K562 (cell line): ENCODE data around the gene STX1B. TPM values are rescaled to one million over a fixed set of nuclear protein-coding genes. Genes with fewer than 3 reads are reported as not detected.

Experiments
- ATAC-seq: fragments of 200-7000 bp; cut with Tn5 transposase; 3 replicates; pipeline ENCODE4 v1.9.1; 2020; ENCODE audit warnings: moderate library complexity
- BruUV-seq: library from RNA; stranded (reverse); fragments of 400-500 nt; replicated peaks from 2 replicates; lab custom pipeline; 2021; lab: Mats Ljungman, UMichigan
- CTCF ChIA-PET: fragments of 300-600 bp; formaldehyde crosslinking; extraction: SDS; loops from one replicate; lab custom pipeline; 2021; ENCODE audit warnings: low intra/inter-chr PET ratio; lab: Yijun Ruan, JAX
- POLR2A ChIA-PET: fragments of 300-600, 350-650 bp; sonication (Branson Sonifier 250); formaldehyde crosslinking; extraction: SDS; loops from one replicate; lab custom pipeline; 2021; ENCODE audit warnings: antibody characterized with exemption, inconsistent platforms; lab: Yijun Ruan, JAX
- DNase-seq, 4 experiments: peaks; one replicate each; pipeline versions ENCODE4 v3.0.0 to v3.0.0-alpha.2; 2011 to 2018; ENCODE audit warnings: low spot score in 3 of 4, mixed read lengths in 3 of 4; ENCODE audit errors: extremely low read depth in 1 of 4
- FAIRE-seq: peaks from 2 replicates; lab custom pipeline; 2011; peaks lifted over from hg19 to GRCh38; lab: Jason Lieb, UNC
- H2AFZ ChIP-seq: 2 replicates; pipeline ENCODE4 v1.6.0; 2011; ENCODE audit warnings: low read depth, low read length, control low read depth, inconsistent platforms
- H3K27ac ChIP-seq: fragments of 200-600 bp; 3 replicates; pipeline ENCODE4 v1.8.0; 2011; ENCODE audit warnings: low read depth, mild to moderate bottlenecking, control low read depth, inconsistent platforms, low read length, moderate library complexity, mixed read lengths; ENCODE audit errors: extremely low read depth
- H3K27me3 ChIP-seq, 2 experiments: fragments of 300-600 bp in 1 of 2; 2 replicates in 1 of 2; 3 replicates in 1 of 2; pipeline versions ENCODE4 v1.6.0 to v1.8.0; 2011; ENCODE audit warnings: inconsistent platforms in 2 of 2, low read length in 2 of 2, mild to moderate bottlenecking in 1 of 2, mixed read lengths in 1 of 2, moderate library complexity in 1 of 2; ENCODE audit not compliant: control insufficient read depth in 2 of 2, insufficient read depth in 2 of 2
- H3K36me3 ChIP-seq: fragments of 300-600 bp; 3 replicates; pipeline ENCODE4 v1.8.0; 2011; ENCODE audit warnings: mild to moderate bottlenecking, low read length, inconsistent platforms; ENCODE audit not compliant: control insufficient read depth, insufficient read depth
- H3K4me1 ChIP-seq, 2 experiments: fragments of 200-600 bp in 1 of 2; replicated peaks in 1 of 2; 2 replicates in 1 of 2; 3 replicates in 1 of 2; pipeline versions ENCODE4 v1.5.1 to v1.8.0; 2011; ENCODE audit warnings: inconsistent platforms in 2 of 2, low read length in 2 of 2, mild to moderate bottlenecking in 1 of 2, mixed read lengths in 1 of 2, moderate library complexity in 1 of 2; ENCODE audit not compliant: control insufficient read depth in 2 of 2, insufficient read depth in 2 of 2
- H3K4me2 ChIP-seq: 2 replicates; pipeline ENCODE4 v1.6.1; 2011; ENCODE audit warnings: low read length, control low read depth, inconsistent platforms, mixed read lengths; ENCODE audit not compliant: insufficient read depth
- H3K4me3 ChIP-seq: fragments of 200-600 bp; sonication (generic), shearing (Covaris generic); 2 replicates; pipeline ENCODE4 v1.5.1; 2016; ENCODE audit warnings: control low read depth, inconsistent platforms
- H3K79me2 ChIP-seq: fragments of 200-600 bp; 3 replicates; pipeline ENCODE4 v1.8.0; 2011; ENCODE audit warnings: low read length, inconsistent platforms; ENCODE audit not compliant: control insufficient read depth, insufficient read depth
- H3K9ac ChIP-seq, 2 experiments: 2 replicates each; pipeline versions ENCODE4 v1.6.0 to v1.6.1; 2011; ENCODE audit warnings: low read depth in 2 of 2, low read length in 2 of 2, control low read depth in 1 of 2, inconsistent platforms in 1 of 2, mild to moderate bottlenecking in 1 of 2, mixed read lengths in 1 of 2; ENCODE audit not compliant: insufficient read depth in 1 of 2
- H3K9me1 ChIP-seq: one replicate; pipeline ENCODE4 v1.6.0; 2011; ENCODE audit warnings: inconsistent platforms, mild to moderate bottlenecking, low read length, moderate library complexity; ENCODE audit not compliant: control insufficient read depth, insufficient read depth
- H3K9me3 ChIP-seq: replicated peaks from 2 replicates; pipeline ENCODE4 v1.5.1; 2011; ENCODE audit warnings: low read depth, low read length, inconsistent platforms; ENCODE audit not compliant: control insufficient read depth, insufficient read depth
- H4K20me1 ChIP-seq: replicated peaks from 2 replicates; pipeline ENCODE4 v1.6.1; 2011; ENCODE audit warnings: low read length, inconsistent platforms, mixed read lengths; ENCODE audit not compliant: control insufficient read depth, insufficient read depth
- ATF1 ChIP-seq, 2 experiments: fragments of 450-650 bp in 1 of 2; IDR thresholded peaks; 2 replicates each; pipeline ENCODE4 v1.6.1; 2016; ENCODE audit warnings: missing compliant biosample characterization in 1 of 2, missing genetic modification characterization in 1 of 2
- GATA2 ChIP-seq: sonication (generic); formaldehyde crosslinking; IDR thresholded peaks from 2 replicates; pipeline ENCODE4 v1.4.0; 2020; ENCODE audit warnings: mild to moderate bottlenecking, missing genetic modification reagents
- HOXB6 ChIP-seq: fragments of 250-450 bp; sonication (Bioruptor Pico); IDR thresholded peaks from 2 replicates; pipeline ENCODE4 v1.5.1; 2022; ENCODE audit warnings: mild to moderate bottlenecking, borderline replicate concordance
- MCM5 ChIP-seq: fragments of 450-650 bp; IDR thresholded peaks from 2 replicates; pipeline ENCODE4 v1.6.1; 2016; ENCODE audit warnings: low read depth
- MYBL2 ChIP-seq, 2 experiments: fragments of 450-650 bp in 1 of 2; sonication (generic) in 1 of 2; formaldehyde crosslinking in 1 of 2; IDR thresholded peaks; 2 replicates each; pipeline versions ENCODE4 v1.6.1 to v1.8.1; 2017 to 2022; ENCODE audit warnings: borderline replicate concordance in 1 of 2, inconsistent platforms in 1 of 2, low read depth in 1 of 2, mild to moderate bottlenecking in 1 of 2, missing genetic modification reagents in 1 of 2, moderate library complexity in 1 of 2
- PRMT5 ChIP-seq: sonication (generic); formaldehyde crosslinking; IDR thresholded peaks from 2 replicates; pipeline ENCODE4 v1.5.0; 2020; ENCODE audit warnings: missing genetic modification reagents
- SP1 ChIP-seq: sonication (generic); formaldehyde crosslinking; IDR thresholded peaks from 2 replicates; pipeline ENCODE4 v1.8.1; 2022; ENCODE audit warnings: mild to moderate bottlenecking, missing genetic modification reagents
- ZKSCAN3 ChIP-seq: fragments of 250-450 bp; sonication (Bioruptor Pico); IDR thresholded peaks from 2 replicates; pipeline ENCODE4 v1.4.0; 2020
- ZNF175 ChIP-seq: fragments of 200-800 bp; sonication (Bioruptor generic); IDR thresholded peaks from 2 replicates; pipeline ENCODE4 v1.6.1; 2016; ENCODE audit warnings: low read depth, mild to moderate bottlenecking, missing genetic modification characterization, missing compliant biosample characterization
- ZNF41 ChIP-seq: fragments of 250-450 bp; sonication (Bioruptor Pico); conservative IDR thresholded peaks from 2 replicates; pipeline ENCODE4 v1.4.0; 2020; ENCODE audit warnings: mild to moderate bottlenecking
- WGBS: fragments of 100-300 bp; shearing (Covaris generic); methylation state at CpG from one replicate; pipeline ENCODE4 v1.1.6; 2016; ENCODE audit warnings: low coverage, mixed read lengths; ENCODE audit not compliant: insufficient coverage; ENCODE audit errors: missing lambda C conversion rate; 5-methylcytosine and 5-hydroxymethylcytosine counted together
- in situ Hi-C: fragments of 300-500 bp; cut with MboI; formaldehyde crosslinking; loops from 4 replicates; pipeline ENCODE4 v1.15.0; 2018; ENCODE audit warnings: inconsistent platforms, mixed read lengths
- intact Hi-C: fragments of 100-400 bp; cut with micrococcal nuclease; formaldehyde crosslinking; loops from 2 replicates; pipeline ENCODE4 v1.14.2; 2022
- polyA plus RNA-seq, 8 experiments: library from polyadenylated mRNA; depleted of rRNA in 4 of 8; stranded (reverse) in 5 of 8; unstranded in 3 of 8; fragments of >200 nt; fragmentation: Nextera tagmentation in 2 of 8; fragmentation: Illumina TruSeq in 1 of 8; extraction: Ambion mirVana in 2 of 8; extraction: Trizol in 1 of 8; gene quantifications; 2 replicates each; pipeline versions ENCODE4 v1.2.1 to v1.2.3, GENCODE V29; 2011 to 2014; ENCODE audit warnings: inconsistent platforms in 1 of 8, missing spikeins in 1 of 8
- total RNA-seq, 7 experiments: library from RNA; depleted of rRNA in 6 of 7; stranded (reverse); fragments of >200 nt in 6 of 7; fragmentation: Illumina TruSeq in 2 of 7; extraction: Trizol in 2 of 7; gene quantifications; 2 replicates each; pipeline versions ENCODE4 v1.2.1 to v1.2.3, GENCODE V29; 2011 to 2021; ENCODE audit warnings: low replicate concordance in 1 of 7
- TF ChIP-seq, protein P1 (sequence below): sonication (generic); formaldehyde crosslinking; IDR thresholded peaks from 2 replicates; pipeline ENCODE4 v1.8.1; 2022; ENCODE audit warnings: missing genetic modification reagents
- TF ChIP-seq, protein P2 (sequence below), 3 experiments: fragments of 200-800 bp in 1 of 3; sonication (Bioruptor generic) in 1 of 3; sonication (generic) in 1 of 3; formaldehyde crosslinking in 1 of 3; IDR thresholded peaks; 2 replicates each; pipeline versions ENCODE4 v1.6.1 to v1.8.0; 2016 to 2022; ENCODE audit warnings: mild to moderate bottlenecking in 2 of 3, missing compliant biosample characterization in 2 of 3, missing genetic modification characterization in 2 of 3, missing genetic modification reagents in 1 of 3

The STX1B gene
- total and polyA plus RNA-seq, 9 of the 15 experiments (the other 6 are each of a cell fraction or from before 2014, with no cell fraction given): 0.07 to 2.5 (median 0.86) TPM

DNA sequence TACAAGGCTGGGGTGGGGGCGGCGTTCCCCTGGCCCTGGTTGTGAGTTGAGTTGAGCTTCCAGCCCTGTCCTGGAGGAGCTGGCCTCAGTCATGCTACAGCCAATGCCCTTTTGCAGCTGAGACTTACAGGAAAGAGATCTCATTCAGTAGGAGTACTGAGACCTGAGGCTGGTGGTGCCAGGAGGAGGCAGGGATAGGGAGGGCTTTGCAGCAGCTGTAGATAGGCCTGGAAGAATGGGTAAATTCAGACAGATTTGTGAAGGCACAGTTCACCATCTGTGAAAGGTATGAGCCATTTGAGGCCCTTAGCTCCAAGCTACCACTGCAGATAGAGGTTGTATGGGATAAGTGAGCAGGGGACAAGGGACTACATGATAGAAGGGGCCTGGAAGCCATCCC lies 28.6 kb upstream of the STX1B start:
- DNase-seq: no peak
- no peak overlapping the region for H2AFZ ChIP-seq
- no peak for FAIRE-seq
- 94% methylated on average over 2 of the region's 2 CpGs for WGBS
- H3K79me2 ChIP-seq: peaks cover 9% of the 10 kb centered on the region
- intact Hi-C loops: no loop called here
- no TSS peak for BruUV-seq
- H3K27me3 ChIP-seq: no peaks in the 10 kb centered on the region
- H3K4me2 ChIP-seq: no peak overlapping the region
- no peak overlapping the region for H3K27ac ChIP-seq
- H3K36me3 ChIP-seq: peaks cover 49% of the 10 kb centered on the region; the same call in 2 of the 3 replicates
- POLR2A ChIA-PET: interaction anchor here (1.0 kb wide), 1 partner anchor 11 kb away, joined by 3 read pairs; no protein-coding TSS in a partner anchor
- H3K9ac ChIP-seq: 0 out of 4 replicates have a peak overlapping the region, but pooled peaks of 1 of the 2 experiments have one; percentile 30
- peaks cover 5% of the 10 kb centered on the region for H3K9me1 ChIP-seq
- no peaks in the 10 kb centered on the region for H3K9me3 ChIP-seq
- ATAC-seq: no peak
- H4K20me1 ChIP-seq: peaks cover 4% of the 10 kb centered on the region
- CTCF ChIA-PET: no interaction called here
- H3K4me3 ChIP-seq: no peak overlapping the region
- in situ Hi-C loops: no loop called here
- H3K4me1 ChIP-seq: peaks cover 9 to 17% of the 10 kb centered on the region in 2 experiments; a peak in 4 of 5 replicates
- TF ChIP-seq ZKSCAN3 (CRISPR knock-in tag) (no peak), MYBL2 (IDR thresholded peaks at IDR 0.05; ENCODE audit: low read depth) (no peak), MYBL2 (CRISPR knock-in tag; IDR thresholded peaks at IDR 0.05; ENCODE audit: borderline replicate concordance) (no peak), PRMT5 (no peak), GATA2 (CRISPR knock-in tag) (no peak), ATF1 (CRISPR knock-in tag; IDR thresholded peaks at IDR 0.05) (no peak), ATF1 (tag; IDR thresholded peaks at IDR 0.05) (no peak), HOXB6 (CRISPR knock-in tag) (no peak), ZNF175 (no peak), ZNF41 (CRISPR knock-in tag) (no peak), SP1 (no peak), MCM5 (no peak)
- TF ChIP-seq, protein P1, sequence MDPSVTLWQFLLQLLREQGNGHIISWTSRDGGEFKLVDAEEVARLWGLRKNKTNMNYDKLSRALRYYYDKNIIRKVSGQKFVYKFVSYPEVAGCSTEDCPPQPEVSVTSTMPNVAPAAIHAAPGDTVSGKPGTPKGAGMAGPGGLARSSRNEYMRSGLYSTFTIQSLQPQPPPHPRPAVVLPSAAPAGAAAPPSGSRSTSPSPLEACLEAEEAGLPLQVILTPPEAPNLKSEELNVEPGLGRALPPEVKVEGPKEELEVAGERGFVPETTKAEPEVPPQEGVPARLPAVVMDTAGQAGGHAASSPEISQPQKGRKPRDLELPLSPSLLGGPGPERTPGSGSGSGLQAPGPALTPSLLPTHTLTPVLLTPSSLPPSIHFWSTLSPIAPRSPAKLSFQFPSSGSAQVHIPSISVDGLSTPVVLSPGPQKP (CRISPR knock-in tag): no peak
- TF ChIP-seq, protein P2, sequence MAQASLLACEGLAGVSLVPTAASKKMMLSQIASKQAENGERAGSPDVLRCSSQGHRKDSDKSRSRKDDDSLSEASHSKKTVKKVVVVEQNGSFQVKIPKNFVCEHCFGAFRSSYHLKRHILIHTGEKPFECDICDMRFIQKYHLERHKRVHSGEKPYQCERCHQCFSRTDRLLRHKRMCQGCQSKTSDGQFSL (CRISPR knock-in tag; IDR thresholded peaks at IDR 0.05): no peak
- TF ChIP-seq, protein P2 (tag; IDR thresholded peaks at IDR 0.05): no peak
